Measurements from ENCODE around the gene TARBP1.
A peak's percentile ranks its signal among the peaks of the same experiment; 100 is the strongest.
"Not testable (repeated sequence)": the region's sequence is repeated elsewhere in the genome, so short reads cannot be mapped to it uniquely, and the experiment has no call there.

The TARBP1 gene

DNA sequence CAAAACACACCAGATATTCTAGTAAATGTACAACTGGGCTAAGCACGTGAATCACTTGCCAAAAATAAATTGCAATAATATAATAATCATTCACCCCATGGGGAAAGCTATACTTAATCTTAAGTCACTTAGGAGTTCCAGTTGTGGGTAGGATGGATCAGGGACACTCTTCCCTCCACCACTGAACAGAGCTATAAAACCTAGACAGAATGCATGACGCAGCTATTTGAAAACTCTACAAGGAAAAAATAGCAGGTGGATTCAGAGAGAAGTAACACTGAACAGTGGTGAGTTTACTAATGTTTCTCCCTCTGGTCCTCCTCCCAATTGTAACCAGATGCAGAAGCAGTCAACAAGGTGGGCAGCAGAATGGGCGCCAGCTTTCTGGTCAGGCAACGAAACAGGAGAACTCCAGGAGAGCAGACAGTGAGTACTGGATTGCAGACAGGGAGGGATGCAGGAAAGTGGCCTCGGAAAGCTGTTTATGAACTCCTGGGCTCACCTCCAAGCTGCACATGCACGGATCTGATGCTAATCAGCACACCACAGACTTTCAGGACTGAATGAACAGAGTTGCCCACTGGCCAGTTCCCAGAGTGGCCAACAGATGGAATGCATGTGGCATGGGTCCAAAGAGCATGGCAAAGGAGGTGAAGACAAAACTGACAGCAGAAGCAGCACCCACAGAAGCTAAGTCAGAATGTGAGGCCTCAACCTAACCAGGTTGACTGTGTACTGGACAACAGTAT lies 41.4 kb downstream of the TARBP1 start:
- DNase-seq (ENCODE audit: low spot score): no peak

DNA sequence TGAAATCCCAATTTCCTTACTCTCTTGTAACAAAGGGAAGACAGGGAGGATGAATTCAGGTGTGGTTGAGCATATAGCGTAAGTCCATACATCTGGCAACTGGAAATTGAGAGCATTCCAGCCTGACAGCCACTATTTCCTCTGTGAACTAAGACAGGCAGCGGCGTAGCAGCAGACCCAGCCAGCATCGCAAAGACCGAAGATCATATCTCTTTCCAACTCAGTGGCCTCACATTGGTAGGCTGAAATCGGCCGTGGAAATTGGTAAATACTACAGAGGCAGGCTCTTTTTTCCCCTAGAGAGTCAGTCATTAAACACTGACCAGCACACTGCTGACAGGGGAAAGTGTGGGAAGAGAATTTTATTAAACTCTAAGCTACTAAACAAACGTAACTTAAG lies 43.4 kb downstream of the TARBP1 start:
- DNase-seq (ENCODE audit: low spot score): no peak

DNA sequence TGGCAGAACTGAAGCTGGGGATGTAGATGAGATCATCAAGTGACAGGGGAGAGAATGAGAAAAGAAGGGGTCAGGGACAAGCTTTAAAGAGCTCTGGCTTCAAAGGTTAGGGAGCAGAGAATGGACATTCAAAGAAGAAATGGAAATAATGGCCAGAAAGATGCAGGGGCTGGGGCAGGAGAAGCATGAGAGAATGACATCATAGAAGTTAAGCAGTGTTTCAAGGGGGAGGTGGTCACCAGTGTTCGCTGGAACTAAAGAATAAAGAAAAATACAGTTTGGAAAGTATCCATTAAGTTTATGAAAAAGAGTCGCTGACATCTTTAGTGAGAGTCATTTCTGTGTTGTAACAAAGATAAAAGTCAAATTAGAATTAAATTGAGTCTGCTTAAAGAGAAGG lies 44.3 kb downstream of the TARBP1 start:
- no peak for DNase-seq (ENCODE audit: low spot score)

- DNase-seq (ENCODE audit: low spot score): no peak
These were observed 45.3 kb downstream of the TARBP1 start for GRCh38 chr1:234433563-234434285.

- no peak for DNase-seq (ENCODE audit: low spot score)
These were observed 47.7 kb downstream of the TARBP1 start for GRCh38 chr1:234431255-234431654.

- no peak for DNase-seq (ENCODE audit: low spot score)
These were observed 48.3 kb downstream of the TARBP1 start for GRCh38 chr1:234430691-234431090.

GRCh38 chr1:234429434-234429806 lies 49.6 kb downstream of the TARBP1 start:
- no peak for DNase-seq (ENCODE audit: low spot score)

GRCh38 chr1:234427950-234428646 lies 50.9 kb downstream of the TARBP1 start:
- no peak for DNase-seq (ENCODE audit: low spot score)

DNA sequence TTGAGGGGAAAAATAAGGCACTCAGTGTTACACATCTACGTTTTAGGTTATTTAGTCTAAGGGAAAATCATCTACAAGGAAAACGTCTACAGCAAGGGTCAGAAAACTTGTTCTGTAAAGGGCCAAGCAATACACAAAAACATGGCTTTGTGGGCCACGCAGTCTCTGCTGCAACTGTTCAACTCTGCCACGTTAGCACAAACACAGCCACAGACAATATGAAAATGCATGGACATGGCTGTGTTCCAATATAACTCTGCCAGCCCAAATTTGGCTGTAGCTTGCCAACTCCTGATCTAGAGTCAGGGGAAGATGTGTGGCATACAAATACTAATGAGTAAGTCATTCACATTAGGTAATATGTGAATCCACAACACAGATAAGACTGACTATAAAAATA lies 65.0 kb downstream of the TARBP1 start:
- DNase-seq (ENCODE audit: low spot score): no peak

- no peak for DNase-seq (ENCODE audit: low spot score)
These were observed 65.5 kb downstream of the TARBP1 start for GRCh38 chr1:234413485-234413884.

- no peak for DNase-seq (ENCODE audit: low spot score)
These were observed 66.1 kb downstream of the TARBP1 start for GRCh38 chr1:234412830-234413229.

GRCh38 chr1:234409328-234409727 lies 69.7 kb downstream of the TARBP1 start:
- peak; percentile 43 for DNase-seq (ENCODE audit: low spot score)

- peak; percentile 80 for DNase-seq (ENCODE audit: low spot score)
These were observed 70.2 kb downstream of the TARBP1 start for GRCh38 chr1:234408757-234409156.

- no peak for DNase-seq (ENCODE audit: low spot score)
These were observed 72.1 kb downstream of the TARBP1 start for GRCh38 chr1:234406871-234407270.

DNA sequence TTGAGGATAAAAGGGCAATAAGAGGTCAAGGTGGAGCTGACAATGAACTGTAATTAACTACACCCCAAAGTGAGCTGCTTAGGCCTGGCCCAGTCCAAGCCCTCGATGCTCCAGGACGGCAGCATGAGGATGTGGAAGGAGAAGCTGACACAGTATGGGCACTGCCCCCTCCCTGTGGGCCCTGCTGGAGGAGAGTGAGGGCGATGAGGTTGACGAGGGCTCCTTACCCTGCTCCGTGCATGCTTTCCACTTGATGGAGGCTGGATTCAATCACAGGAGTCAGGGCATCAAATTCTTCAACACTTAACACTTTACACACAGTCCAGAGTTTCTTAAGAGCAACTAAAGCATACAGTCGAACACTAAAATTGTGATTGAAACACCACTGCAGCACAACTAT lies 73.3 kb downstream of the TARBP1 start:
- no peak for DNase-seq (ENCODE audit: low spot score)

DNA sequence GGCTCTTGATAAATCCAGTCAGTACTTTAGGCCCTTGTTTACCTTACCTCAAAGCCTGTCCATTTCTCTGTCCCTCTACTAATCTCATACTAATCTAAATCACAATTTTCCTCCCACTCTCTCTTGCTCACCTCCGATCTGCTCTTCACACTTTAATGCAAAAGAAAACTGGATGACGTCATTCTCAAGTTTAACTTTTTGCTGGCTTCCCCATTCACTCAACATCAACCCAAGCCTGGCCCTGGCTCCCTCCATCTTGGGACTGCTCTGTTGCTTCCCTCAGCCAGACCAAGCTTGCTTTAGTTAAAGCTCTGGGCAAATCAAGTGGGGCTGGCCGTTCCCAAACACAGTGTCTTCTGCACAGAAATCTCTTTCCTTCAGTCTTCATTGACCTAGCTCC lies 76.0 kb downstream of the TARBP1 start:
- DNase-seq (ENCODE audit: low spot score): no peak

DNA sequence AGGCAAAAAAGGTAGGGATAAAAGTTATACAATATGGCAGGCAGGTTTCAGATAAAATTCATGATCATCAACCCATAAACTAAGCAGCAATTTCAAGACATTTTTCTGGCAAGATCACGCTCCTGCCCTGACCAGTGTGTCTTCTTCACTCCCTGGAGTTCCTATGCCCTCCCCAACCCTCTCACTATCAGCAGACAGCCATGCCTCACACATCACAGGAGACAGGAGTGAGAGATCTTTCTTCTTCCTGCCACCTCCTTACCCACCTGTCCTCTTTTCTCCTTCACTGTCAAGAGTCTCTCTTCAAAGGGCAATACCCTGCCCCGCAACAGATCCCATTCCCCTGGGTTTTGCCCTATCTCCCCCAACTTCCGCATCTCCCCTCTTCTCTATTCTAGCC lies 77.3 kb downstream of the TARBP1 start:
- no peak for DNase-seq (ENCODE audit: low spot score)

GRCh38 chr1:234400773-234401172 lies 78.2 kb downstream of the TARBP1 start:
- no peak for DNase-seq (ENCODE audit: low spot score)

DNA sequence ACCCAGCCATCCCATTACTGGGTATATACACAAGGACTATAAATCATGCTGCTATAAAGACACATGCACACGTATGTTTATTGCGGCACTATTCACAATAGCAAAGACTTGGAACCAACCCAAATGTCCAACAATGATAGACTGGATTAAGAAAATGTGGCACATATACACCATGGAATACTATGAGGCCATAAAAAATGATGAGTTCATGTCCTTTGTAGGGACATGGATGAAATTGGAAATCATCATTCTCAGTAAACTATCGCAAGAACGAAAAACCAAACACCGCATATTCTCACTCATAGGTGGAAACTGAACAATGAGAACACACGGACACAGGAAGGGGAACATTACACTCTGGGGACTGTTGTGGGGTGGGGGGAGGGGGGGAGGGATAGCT lies 79.5 kb downstream of the TARBP1 start:
- DNase-seq (ENCODE audit: low spot score): not testable (repeated sequence)

- DNase-seq (ENCODE audit: low spot score): no peak
These were observed 80.1 kb downstream of the TARBP1 start for GRCh38 chr1:234398849-234399381.

GRCh38 chr1:234397732-234398131 lies 81.2 kb downstream of the TARBP1 start:
- DNase-seq (ENCODE audit: low spot score): no peak

GRCh38 chr1:234396871-234397270 lies 82.1 kb downstream of the TARBP1 start:
- no peak for DNase-seq (ENCODE audit: low spot score)

- DNase-seq (ENCODE audit: low spot score): no peak
These were observed 82.9 kb downstream of the TARBP1 start for GRCh38 chr1:234396092-234396491.

Data from putamen (tissue), 1 donor.